Suprapubic skin (tissue), 4 donors: ENCODE data around the gene AMBRA1.

Source experiments
- POLR2A ChIP-seq, 2 donors: fragments of 450-650 bp; IDR thresholded peaks; one replicate each; pipeline ENCODE4 v1.6.1; 2017; ENCODE audit warnings: antibody characterized with exemption in 2 of 2, mild to moderate bottlenecking in 2 of 2, moderate library complexity in 2 of 2
- POLR2AphosphoS5 ChIP-seq, 3 donors: sonication (generic); formaldehyde crosslinking; IDR thresholded peaks; one replicate each; pipeline ENCODE4 v1.6.1; 2017; ENCODE audit warnings: antibody characterized with exemption in 3 of 3
- TF ChIP-seq, protein P1 (sequence below), 2 donors: fragments of 200-600 bp in 1 of 2; fragments of 450-650 bp in 1 of 2; sonication (generic) in 1 of 2; IDR thresholded peaks; one replicate each; pipeline ENCODE4 v1.5.1; 2016 to 2019; ENCODE audit warnings: antibody characterized with exemption in 2 of 2, mild to moderate bottlenecking in 1 of 2, moderate library complexity in 1 of 2

DNA sequence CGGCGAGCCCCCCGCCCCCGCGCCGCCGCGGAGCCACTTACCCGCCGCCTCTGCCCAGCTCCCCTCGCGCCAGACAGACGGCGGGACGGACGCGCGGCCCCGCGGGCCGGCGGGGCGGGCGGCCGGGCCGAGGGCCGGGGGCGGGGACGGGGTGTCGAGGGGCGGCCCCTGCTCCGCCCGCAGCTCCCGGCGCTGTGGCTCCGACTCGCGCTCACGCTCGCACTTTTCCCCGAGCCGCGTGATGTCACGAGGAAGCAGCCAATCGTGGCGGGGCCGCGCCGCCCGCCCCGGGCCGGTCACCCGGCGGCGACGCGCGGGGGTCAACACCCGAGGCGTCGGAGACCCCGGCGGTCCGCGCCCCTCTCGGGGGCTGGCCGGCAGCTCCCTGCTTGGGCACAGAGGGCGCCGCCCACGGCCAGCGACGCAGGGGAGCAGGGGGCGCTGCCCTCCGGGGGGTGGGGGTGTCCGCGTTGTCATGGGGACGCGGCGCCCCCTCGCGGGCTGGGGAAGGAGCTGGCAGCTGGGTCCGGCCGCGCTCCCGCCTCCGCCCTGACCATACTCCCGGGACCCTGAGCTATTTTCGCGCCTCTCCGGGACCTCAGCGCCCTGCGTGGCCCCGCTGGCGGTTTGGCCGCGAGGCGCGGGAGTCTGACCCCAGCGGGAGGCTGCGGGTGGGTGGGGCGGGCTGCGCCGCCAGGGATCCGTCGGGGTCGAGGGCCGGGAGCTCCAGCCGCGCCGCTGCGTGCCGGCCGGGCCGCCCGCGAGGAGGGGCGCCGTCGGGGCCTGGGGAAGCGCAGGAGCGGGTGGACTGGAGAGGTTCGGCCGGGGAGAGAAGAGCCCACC, 202.0 kb downstream of the AMBRA1 start, which contains the start of gene CHRM4:
- TF ChIP-seq POLR2AphosphoS5 (IDR thresholded peaks at IDR 0.05) = no peak
- TF ChIP-seq, protein P1, sequence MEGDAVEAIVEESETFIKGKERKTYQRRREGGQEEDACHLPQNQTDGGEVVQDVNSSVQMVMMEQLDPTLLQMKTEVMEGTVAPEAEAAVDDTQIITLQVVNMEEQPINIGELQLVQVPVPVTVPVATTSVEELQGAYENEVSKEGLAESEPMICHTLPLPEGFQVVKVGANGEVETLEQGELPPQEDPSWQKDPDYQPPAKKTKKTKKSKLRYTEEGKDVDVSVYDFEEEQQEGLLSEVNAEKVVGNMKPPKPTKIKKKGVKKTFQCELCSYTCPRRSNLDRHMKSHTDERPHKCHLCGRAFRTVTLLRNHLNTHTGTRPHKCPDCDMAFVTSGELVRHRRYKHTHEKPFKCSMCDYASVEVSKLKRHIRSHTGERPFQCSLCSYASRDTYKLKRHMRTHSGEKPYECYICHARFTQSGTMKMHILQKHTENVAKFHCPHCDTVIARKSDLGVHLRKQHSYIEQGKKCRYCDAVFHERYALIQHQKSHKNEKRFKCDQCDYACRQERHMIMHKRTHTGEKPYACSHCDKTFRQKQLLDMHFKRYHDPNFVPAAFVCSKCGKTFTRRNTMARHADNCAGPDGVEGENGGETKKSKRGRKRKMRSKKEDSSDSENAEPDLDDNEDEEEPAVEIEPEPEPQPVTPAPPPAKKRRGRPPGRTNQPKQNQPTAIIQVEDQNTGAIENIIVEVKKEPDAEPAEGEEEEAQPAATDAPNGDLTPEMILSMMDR (IDR thresholded peaks at IDR 0.05) = no peak
- no peak for TF ChIP-seq POLR2A (IDR thresholded peaks at IDR 0.05)
